ENCODE measurements around the gene GALNT10.

Gene GALNT10

DNA sequence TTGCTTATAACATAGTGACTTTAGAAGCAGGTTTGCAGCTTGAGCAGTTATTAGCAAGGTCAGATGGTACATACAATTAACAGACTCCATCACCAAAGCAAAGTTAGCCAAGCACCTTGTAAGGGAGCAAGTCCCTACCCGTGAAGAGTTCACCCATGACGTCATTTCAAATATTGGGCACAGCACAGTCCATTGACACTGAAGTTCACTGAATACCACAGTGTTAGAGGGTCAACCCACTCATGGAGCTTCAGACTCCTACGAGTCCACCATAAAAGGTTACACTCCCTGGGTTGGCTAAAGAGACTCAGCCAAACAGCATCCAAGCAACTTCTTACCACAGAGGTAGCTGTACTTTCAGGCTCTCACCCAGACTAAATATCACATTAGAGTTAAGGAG is 77.5 kb downstream of the GALNT10 start:
- DNase-seq = no peak

DNA sequence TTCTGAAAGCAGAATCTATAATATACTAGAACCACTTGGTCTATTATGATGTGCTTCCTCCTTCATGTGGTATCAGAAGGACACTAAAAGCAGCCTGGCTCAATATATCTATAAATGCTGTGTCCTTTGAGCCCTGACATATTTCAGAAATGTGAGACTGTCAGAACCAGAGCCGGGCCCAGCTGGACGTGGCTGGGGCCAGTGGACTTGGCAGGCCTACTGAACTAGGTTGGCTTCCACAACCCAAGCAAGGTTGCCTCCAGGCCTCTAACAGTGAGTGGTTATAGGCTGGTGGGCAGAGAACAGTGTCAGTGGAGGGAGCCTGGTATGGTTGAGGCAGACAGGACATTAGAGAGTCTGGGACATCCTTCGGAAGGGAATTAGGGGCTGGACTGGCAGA is 78.9 kb downstream of the GALNT10 start:
- no peak for DNase-seq

DNA sequence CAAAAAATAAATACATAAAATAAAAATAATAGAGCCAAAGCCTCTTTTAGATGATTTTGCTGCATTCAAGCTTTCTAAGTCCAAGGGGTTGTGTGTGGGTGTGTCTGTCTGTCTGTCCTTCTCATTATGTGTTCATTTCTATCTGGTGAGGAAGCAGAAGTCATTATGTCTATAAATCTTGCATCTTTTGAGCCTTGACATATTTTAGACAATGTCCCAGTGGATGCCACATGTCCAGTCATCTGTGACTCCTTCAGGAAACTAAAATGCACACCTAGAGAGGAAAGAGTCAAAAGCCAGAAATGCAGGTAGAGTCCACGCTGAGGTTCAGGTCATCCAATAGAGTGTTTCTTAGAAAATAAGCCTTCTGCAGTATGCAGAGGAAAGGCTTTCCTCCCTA is 80.9 kb downstream of the GALNT10 start:
- DNase-seq = no peak

DNA sequence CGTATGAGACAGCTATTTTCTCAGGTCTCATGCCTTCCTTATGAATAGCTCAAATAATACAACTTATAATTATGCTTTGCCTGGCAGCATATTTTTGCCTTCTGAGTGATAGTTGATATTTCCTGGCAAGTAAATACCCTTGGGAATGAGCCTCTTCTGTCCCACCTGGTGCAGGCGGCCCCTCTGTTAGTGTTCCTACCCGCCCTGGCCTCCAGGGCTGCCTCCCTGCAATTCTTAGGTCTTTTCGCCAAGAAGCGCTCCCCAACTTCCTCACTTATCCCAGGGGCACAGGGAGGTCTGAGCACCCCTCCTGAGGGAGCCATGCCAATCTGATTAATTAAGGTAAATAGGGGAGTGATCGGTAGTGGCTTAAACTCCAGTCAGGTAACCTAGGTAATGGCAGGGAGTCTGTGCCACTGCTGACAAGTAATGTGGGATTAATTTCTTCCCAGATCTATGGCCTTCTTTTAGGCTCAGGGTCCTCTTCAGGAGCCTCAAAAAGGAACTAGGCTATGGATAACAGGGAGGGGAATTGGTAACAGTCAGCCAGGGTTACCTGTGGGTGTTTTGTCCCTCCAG is 81.5 kb downstream of the GALNT10 start:
- DNase-seq = no peak

DNA sequence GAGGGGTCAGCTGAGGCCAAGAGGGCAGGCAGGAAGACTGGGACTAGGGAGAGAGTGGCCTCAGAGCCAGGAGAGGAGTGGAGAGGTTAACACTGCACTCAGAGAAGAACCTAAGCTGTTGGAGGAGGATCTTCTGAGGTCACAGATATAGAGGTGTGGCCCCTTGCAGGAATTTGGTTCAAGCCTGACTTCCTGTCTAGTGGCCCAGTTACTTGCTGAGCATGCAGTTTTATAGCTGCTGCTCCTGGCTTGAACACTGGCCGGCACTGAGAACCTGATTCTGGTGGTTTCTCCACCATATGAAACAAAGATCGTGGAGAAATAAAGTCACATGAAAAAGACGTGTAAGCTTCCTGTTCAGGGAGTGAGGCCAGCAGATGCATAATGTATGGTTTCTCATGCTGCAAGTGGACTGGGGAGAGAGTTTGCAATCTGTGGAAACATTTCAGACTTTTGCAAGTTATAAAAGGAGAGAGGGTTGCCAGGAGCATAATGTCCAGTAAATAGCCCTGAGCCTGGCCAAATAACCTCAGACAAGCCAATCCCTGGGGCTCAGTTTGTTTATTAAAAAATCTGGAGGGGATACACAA is 82.6 kb downstream of the GALNT10 start:
- DNase-seq = no peak

DNA sequence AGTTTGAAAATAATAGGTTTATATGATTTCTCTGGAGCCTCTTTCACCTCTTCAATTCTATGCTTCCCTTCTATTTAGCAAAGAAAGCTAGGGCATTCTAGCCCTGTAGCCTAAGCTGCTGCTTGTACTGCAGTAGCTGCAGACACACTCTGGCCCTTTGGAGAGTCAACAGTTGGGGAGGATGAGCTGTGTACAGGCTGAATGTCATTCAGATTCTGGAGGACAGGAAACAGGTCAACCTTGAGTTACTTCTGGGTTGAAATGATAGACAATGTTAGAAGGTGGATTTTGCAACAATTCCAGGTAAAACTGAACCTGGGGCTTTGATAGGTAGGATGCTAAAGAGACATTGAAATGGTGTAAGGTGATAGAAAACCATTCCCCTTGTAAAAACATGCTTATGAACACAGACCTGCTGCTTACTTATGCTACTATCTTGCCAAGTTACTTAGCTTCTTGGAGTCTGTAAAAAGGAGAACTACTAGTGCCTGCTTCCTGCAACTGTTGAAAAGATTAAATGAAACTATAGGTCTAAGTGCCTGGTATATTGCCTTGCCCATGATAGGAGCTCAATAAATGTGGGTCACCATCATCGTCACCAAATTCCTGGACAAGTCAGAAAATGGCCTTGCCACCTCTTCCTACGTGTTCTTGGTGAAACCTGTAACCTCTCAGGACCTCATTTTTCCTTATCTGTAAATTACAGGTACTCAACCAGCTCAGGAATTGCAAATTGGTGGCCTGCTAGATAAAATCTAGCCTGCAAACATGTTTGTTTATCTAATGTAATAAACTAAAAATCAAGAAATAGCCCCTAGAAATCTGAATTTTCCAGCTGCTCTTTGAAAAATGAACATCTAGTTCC is 83.7 kb downstream of the GALNT10 start:
- no peak for DNase-seq

DNA sequence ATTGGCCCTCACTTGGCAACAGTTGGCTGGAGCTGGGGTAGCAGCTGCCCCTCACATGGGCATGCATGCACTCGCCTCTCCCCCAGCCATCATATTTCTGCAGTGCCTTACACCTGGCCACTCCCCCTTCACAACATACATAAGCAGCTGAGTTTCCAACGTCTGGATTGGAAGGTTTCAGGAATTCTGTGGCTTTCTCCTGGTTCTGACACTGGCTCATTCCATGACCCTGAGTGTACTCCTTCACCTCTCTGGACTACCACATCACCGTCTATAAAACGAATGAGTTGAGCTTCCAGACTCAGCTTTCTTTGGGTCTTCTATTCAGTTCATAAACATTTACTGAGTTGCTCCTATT is 84.3 kb downstream of the GALNT10 start:
- DNase-seq = no peak

DNA sequence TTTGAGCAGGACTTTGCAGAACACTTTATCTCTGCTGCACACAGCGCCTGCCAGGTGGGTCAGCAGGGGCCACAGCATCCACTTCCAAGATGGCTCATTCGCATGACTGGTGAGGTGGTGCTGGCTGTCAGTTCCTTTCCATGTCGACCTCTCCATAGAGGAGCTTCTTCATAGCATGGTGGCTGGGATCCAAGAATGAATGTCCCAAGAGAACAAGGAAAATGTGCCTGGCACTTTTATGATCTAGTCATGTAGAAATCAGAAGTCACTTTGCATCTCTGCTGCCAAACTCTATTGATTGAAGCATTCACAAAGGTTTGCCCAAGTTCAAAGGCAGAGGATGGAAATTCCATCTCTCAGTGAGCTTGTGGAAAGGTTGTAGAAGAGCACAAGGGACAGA is 85.0 kb downstream of the GALNT10 start:
- DNase-seq = no peak

DNA sequence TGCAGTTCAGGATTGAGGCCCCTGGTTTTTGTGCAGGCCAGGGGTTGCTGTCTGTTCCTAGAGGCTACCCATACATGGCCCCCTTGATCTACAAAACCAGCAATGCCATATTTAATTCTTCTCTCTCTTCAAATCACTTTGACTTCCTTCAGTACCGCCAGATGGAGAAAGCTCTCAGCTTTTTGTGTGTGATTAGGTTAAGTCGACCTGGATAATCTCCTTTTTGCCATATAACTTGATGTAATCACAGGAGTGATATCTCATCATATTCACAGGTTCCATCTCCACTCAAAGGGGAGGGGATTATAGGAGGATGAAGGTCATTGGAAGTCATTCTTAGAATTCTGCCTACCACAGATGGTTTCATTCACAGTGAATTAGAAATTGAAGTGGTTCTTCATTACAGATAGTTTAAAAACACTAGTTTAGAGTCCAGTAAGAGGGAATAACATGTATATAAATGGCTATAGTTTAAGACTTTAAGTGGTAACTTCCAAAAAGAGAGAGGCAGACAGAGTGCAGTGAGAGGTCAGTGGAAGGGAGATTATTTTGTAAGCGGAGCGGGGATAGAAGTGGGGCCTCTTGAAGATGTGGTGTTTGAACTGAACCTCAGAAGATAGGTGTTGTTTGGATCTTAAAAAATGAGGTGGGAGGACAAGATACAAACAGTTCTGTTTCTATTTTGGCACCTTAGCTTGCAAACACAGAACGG is 85.9 kb downstream of the GALNT10 start:
- DNase-seq = no peak

DNA sequence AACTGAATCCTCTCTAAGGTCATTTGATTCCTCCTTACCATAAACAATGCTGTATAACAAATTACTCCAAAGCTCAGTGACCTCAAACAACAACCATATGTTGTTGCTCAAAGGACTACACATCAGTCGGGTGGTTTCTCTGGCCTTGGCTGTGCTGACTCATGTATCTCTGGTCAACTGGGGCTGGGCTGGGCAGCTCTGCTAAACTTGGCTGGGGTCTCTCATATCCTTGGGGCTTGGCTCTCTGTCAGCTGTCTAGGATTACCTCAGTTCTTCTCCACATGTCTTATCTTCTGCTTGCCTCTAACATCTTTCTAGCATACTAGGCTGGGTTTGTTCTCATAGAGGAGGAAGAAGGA is 86.4 kb downstream of the GALNT10 start:
- DNase-seq = no peak

DNA sequence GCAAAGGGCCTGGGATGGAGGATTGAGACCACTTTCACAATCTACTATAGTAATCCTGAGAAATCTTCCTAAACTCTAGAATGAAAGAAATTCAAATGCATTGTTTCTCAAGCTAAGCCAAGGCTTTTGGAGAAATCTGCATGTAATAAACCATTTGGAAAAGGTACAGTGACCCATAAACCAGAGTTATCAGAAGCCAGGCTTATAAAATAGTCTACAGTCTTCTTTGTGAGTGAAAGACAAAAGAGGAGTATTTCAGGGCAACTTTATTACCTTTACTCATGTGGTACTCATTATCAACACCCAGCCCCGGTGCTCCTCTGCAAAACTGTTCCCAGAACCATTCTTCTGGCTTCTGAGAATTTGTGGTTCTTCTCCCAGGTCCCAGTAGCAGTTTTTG is 87.0 kb downstream of the GALNT10 start:
- no peak for DNase-seq

DNA sequence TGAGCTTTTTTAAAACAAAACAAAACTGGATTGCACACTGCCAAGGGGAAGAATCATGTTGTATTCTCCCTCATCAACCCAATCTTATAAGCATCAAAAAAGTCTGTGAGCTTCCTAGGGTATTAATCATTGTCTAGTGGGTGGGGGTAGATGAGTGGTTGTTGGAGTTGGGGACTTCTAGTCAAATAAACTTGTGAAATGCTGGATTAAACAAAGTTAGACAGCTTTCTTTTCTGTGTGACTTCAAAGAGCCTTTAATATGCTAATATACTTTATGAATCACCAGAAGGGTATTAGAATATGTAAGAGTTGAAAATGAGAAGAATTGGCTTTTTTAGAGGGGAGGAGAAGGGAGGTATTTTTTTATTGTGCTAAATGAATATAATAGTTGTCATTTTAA is 87.7 kb downstream of the GALNT10 start:
- no peak for DNase-seq

DNA sequence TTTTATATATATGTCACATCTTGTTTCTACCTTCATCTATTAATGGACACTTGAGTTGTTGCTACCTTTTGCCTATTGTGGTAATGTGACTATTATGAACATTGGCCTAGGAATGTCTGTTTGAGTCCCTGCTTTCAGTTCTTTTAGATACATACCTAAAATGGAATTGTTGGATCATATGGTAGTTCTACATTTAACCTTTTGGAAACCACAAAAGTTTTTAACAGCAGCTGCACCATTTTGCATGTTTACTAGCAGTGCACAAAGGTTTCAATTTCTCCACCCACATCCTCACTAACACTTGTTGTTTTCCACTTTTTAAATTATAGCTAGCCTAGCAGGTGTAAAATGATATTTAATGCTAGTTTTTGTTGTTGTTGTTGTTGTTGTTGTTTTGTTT is 88.4 kb downstream of the GALNT10 start:
- DNase-seq = no peak

DNA sequence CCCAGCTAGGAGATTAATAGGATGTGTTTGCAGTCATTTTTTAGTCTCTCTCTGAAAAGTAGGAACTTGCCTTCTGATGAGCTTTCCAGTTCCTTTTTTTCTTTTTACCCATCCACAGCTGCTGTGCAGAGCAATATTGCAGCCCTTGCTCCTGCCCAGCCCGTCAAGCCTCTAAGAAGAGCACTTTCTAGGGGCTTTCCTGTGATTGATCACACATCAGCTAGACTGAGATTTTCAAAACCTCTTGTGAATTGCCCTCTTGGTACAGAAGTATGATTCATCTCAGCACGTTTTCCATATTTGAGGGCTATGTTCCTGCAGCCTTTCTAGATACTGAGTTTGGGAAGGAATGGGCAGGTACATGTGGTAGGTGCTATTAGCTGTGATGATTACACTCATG is 93.9 kb downstream of the GALNT10 start:
- no peak for DNase-seq

DNA sequence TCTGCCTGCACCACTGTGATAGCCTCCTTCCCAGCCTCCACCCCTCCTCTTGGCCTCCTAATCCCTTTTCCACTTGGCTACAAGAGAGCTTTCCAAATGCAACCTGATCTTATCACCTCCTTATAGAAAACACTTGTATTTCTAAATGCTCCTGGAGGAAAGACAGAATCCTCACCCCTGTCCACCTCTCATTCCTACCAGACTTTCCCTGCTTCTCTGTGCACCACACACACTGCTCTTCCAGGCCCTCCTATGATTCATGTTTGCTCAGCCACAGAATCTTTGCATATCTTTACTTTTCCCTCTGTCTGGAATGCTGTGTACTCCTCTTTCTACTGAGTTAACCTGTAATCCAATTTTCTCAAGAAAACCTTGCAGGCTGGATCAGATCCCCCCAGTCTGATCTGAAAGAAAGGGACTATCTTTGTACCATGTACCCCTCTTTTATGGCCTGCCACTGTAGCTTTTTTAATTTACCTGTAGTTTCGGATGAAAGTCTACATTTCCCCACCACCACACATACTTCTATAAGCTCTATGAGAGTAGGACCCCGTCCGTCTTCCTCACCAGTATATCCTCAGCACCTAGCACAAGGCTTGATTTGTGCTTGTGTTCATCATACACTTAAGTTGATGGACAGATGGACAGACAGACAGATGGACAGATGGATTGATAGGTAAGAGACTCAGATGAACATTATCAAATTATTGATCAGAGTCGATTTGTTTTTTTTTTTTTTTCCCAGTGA is 95.3 kb downstream of the GALNT10 start:
- no peak for DNase-seq

DNA sequence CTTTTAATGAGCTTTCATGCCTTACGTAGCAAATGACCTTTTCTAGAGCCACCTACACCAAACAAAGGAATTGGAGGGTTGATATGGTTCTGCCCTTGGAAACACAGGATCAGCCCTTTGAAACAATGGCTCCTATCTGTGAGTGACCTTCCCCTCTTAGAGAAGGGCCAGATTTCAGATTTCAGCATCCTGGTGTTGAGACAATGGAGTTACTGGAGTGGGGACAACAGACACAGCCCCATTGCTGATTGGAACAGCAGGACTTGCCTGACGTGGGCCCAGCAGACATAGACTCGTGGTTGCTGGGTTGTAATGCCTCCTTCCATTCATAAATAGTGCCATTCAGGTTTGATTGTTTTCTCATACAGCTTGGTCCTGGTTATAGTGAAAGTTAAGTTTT is 96.0 kb downstream of the GALNT10 start:
- no peak for DNase-seq

DNA sequence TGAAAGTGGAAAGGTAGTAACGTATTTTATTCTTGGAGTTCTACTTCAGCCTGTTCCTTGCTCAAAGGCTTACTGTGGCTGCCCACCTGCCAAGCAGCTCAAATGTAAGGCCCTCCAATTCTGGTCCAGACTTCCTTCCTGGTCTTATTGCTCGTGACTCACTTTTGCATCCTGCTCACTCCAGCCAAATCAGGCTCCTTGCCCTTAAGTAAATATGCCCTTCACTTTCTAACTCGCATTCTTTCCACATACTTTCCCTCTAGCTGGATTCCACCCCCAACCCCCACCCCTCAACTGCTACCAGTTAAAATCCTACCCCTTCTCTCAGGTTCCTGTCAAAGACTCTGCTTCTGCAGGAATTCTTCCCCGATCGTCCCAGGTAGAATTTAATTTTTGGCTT is 96.6 kb downstream of the GALNT10 start:
- DNase-seq = no peak

DNA sequence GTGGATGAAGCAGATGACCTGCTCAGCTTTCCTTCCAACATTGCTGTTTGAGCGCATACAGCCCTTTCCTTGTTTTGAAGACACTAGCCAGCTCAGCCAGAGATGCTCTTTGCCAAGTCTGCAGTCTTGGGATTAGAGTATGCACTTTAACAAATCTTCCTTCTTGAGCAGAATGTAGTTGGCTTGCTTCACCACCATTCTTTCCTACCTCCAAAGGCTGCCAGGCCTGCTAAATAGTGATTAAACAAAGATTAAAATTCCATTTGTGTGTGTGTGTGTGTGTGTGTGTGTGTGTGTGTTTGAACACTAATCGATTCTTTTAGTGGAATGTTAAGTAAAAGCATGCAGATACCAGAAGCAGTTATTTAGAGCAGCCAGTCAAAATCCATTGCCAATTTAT is 97.6 kb downstream of the GALNT10 start:
- DNase-seq = no peak

DNA sequence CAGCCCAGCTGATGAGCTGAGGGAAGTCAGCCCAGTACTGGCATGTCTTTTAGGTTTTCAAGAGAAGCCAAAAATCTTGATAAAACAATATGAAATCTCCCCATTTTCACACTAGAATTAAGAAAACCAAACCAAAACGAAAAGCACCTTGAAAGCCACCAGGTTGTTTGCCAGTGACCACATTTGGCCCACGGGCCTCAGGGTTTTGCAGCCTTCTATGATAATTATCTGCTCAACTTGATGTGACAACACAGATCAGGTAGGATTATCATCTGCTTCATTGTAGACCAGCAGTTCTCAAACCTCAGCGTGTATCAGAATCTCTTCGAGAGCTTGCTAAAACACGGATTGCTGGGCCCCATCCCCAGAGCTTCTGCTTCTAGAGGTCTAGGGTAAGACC is 101.4 kb downstream of the GALNT10 start:
- DNase-seq = no peak

DNA sequence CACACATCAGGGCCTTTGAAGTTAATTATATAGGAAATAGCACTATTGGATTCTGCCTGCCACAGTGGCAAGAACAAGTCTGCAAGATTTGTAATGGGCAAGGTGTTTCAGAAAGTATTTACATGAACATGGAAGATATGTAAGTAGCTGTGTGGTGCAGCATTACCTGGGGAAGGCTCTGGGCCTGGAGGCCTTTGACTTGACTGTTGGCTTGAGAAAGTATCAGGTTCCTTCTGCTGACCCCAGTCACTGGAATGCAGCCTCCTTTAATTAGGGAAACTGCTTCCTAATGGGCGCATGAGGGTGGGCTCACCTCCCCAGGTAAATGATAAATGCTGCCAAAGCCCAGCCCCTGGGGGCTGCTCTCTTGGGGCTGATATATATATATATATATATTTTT is 102.7 kb downstream of the GALNT10 start:
- DNase-seq = no peak

DNA sequence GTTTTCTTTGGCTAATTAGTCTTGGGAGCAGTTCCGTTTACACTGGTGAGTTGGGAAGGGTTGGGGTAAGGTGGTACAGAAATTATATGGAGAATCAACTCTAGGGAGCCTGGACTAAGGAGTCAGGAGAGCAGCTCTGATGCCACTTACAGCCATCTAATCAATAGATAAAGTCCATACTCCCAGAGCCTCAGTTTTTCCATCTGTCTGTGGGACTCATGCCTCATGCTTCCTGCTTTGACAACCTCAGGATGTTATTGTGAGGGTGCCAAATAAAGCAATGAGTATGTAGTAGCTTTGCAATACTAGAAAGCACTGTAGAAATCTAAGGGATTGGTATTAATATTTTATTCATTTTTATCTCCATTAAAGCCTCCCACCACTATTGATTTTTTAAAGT is 105.0 kb downstream of the GALNT10 start:
- no peak for DNase-seq

DNA sequence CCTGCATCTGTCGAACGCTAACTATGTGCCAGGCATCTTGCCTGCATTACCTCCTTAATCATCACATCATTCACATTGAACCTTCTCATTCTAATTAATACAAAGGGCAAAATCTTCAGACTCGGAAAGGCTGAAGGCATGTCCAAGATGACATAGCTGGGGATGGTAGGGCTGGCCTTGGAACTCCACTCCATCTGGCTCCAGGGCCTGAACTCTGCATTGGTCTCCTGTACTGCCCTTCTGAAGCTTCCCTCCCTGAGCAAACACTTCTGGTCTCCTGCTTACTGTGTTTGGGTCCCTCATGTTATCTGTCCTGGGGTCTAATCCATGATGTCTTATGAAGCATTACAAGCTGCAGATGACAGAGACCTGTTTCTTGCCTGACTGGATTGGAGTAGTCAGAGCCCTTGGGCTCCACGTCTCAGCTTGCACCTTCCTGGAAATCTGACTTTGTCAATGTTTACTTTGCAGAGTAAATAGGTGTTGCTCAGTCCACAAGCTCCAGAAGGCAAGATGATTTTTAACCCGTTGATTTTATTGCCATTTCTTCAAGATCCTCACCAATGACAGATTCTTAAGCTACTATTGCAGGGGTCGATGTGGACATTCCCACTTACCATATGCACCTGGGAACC is 106.1 kb downstream of the GALNT10 start:
- no peak for DNase-seq

DNA sequence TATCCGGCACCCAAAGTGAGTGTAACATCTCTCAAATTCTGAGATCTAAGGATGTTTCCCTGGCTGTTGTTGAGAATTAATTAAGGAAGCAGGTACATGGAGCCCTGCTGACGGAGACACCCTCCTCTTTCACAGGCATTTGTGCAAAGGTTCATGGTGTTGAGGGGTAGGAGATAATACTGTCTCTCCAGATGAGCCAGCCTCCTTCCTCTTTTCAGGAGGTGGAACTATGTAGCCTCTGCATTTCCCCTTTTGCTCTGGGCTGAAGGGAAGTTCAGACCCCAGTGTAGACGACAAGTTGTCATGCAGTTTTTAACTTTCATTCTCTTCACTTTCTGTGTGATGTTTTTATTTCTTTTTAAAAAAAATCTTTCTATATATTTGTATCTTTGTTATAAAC is 107.5 kb downstream of the GALNT10 start:
- DNase-seq = no peak

Measured in effector CD4-positive, alpha-beta T cell (primary cell).